Coronary artery (tissue), 2 donors: ENCODE measurements around the gene FGGY.
"Not testable (repeated sequence)": the region's sequence is repeated elsewhere in the genome, so short reads cannot be mapped to it uniquely, and the experiment has no call there.

ENCODE experiments used
- DNase-seq: peaks from one replicate; pipeline ENCODE4 v3.0.0-alpha.2; 2017; ENCODE audit warnings: low spot score
- H3K27ac ChIP-seq, 2 donors: fragments of 200-600 bp; sonication (generic); one replicate each; pipeline ENCODE4 v1.5.1; 2016 to 2019
- H3K4me3 ChIP-seq: fragments of 200-600 bp; sonication (generic); 2 replicates; pipeline ENCODE4 v1.5.1; 2016; ENCODE audit warnings: mild to moderate bottlenecking, moderate library complexity
- TF ChIP-seq, protein P1 (sequence below): fragments of 200-600 bp; sonication (generic); IDR thresholded peaks from one replicate; pipeline ENCODE4 v1.5.1; 2019; ENCODE audit warnings: antibody characterized with exemption

FGGY gene

DNA sequence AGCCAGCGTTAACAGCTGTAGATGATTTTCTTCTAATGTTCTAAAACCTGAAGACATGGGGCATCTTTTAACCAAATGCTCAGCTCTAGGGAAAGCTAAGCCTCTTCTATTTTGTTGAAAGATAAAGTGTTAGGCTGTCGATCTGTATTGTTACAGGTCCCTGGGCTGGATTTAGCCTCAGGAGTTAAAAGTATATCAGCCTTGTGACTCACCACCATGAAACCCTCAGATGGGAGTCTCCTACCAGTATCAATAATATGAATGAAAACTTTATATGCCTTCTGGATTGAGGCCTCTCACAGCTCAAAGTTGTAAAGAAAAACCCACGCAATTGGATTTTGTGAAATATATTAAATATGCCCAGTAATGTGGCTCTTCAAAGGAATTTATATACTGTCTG, 231.6 kb downstream of the FGGY start:
- Histone ChIP-seq H3K27ac (no peak overlapping the region), H3K4me3 (no peak overlapping the region)
- no peak for DNase-seq
- TF ChIP-seq, protein P1, sequence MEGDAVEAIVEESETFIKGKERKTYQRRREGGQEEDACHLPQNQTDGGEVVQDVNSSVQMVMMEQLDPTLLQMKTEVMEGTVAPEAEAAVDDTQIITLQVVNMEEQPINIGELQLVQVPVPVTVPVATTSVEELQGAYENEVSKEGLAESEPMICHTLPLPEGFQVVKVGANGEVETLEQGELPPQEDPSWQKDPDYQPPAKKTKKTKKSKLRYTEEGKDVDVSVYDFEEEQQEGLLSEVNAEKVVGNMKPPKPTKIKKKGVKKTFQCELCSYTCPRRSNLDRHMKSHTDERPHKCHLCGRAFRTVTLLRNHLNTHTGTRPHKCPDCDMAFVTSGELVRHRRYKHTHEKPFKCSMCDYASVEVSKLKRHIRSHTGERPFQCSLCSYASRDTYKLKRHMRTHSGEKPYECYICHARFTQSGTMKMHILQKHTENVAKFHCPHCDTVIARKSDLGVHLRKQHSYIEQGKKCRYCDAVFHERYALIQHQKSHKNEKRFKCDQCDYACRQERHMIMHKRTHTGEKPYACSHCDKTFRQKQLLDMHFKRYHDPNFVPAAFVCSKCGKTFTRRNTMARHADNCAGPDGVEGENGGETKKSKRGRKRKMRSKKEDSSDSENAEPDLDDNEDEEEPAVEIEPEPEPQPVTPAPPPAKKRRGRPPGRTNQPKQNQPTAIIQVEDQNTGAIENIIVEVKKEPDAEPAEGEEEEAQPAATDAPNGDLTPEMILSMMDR: no peak

DNA sequence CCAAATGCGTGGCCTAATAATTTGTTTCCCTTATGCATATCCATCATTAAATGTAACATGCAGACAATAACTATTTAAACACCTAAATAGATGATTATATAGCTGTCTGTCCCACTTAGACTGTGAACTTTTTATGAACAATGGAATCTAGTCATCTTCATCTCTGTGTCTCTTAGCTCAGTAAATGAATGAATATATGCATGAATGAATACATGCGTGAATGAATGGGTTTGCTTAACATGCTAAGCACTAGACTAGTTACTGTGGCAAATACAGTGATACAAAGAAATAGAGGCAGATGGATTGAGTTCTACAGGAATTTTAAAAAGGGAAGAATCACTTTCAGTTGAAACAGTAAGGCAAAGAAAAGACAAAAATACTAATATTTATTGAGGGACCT, 232.0 kb downstream of the FGGY start:
- TF ChIP-seq, protein P1: no peak
- Histone ChIP-seq H3K4me3 (no peak overlapping the region), H3K27ac (no peak overlapping the region)
- DNase-seq: no peak

DNA sequence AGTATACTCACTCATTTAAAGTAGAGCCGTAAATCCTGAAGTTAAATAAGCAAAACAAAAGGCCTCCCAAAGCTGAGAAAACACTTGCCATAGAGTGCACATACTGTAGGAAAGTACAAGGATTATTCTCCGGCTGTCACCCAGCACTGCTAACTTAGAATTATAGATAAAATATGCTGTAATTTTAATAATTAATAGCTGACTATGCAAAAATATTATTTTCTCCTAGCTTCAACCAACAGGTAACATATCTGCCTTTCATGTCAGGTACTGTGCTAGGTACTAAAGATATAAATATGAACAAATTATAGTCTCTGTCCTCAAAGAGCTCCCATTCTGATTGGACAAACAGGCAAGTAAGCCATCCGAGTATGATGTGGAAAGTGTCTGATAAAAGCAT, 233.2 kb downstream of the FGGY start:
- DNase-seq: no peak
- Histone ChIP-seq H3K4me3 (no peak overlapping the region), H3K27ac (no peak overlapping the region)
- TF ChIP-seq, protein P1: no peak

DNA sequence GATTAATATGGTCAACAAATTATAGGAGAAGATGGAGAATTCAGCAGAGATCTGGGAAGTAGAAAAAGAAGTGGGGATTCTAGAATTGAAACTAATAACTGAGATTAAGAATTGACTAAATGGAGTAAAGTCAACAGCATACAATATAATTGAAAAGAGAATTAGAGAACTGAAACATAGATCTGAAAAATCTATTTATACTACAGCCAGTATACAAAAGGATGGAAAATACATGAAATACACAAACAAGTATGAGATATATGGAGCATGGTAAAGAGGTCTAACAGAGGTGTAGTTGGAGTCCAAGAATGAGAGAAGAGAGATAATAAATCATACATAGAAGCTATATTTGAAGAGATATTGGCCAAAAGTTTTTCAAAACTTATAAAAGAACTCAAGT, 235.2 kb downstream of the FGGY start:
- TF ChIP-seq, protein P1: no peak
- no peak overlapping the region for H3K4me3 ChIP-seq
- no peak overlapping the region for H3K27ac ChIP-seq
- DNase-seq: no peak

DNA sequence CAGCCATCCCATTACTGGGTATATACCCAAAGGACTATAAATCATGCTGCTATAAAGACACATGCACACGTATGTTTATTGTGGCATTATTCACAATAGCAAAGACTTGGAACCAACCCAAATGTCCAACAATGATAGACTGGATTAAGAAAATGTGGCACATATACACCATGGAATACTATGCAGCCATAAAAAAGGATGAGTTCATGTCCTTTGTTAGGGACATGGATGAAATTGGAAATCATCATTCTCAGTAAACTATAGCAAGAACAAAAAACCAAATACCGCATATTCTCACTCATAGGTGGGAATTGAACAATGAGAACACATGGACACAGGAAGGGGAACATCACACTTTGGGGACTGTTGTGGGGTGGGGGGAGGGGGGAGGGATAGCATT, 241.6 kb downstream of the FGGY start:
- DNase-seq, H3K27ac ChIP-seq, H3K4me3 ChIP-seq: not testable (repeated sequence)

DNA sequence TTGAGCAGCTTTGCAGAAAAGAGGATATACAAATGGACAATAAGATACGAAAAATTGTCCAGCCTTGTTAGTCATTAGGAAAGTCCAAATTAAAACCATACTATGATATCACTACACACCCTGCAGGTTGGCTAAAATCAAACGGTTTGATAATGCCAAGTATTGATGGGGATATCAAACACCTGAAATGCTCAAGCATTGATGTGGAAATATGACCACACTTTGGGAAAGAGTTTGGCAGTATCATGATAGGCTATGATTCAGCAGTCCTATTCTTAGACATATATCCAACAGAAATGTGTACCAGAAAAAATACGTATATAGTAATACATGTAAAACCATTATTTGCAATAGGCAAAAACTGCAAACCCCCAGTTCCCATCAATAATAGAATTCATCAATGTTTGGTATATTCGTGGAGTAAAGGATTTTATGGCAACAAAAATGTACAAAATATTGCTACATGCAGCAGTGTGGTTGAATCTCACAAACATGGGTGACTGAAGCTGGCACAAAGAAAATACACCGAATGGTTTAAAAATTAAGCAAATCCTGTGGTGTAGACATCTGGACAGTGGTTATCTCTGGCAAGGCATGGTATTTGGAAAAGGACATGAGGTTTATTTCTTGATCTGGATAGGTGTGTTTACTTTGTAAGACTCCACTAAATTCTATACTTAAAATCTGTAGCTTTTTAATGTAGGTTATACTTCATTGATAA, 243.2 kb downstream of the FGGY start:
- no peak for DNase-seq
- H3K4me3 ChIP-seq: no peak overlapping the region
- TF ChIP-seq, protein P1: no peak
- no peak overlapping the region for H3K27ac ChIP-seq

DNA sequence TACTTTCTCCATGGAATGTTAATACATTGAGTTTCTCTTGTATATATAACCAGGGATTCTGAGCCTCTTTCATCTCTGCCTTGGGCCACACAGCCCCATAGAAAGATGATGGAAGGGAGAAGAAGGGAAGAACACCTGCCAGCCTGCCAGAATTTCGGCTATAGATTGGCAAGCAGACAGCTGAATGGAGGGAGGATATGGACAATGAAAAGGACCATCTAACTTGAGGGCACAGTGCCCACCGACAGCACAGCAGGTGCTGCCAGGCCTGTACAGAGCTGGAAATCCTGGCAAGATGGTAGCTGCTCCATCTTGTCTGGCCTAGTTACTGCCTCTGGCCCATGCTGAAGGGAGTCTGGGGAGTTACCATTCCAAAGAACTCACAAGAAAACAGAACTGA, 244.3 kb downstream of the FGGY start:
- TF ChIP-seq, protein P1: no peak
- no peak overlapping the region for H3K4me3 ChIP-seq
- no peak overlapping the region for H3K27ac ChIP-seq
- no peak for DNase-seq
